OCI-LY1 (cell line): ENCODE measurements around the gene ABCA7.

ENCODE experiments used
- H2AFZ ChIP-seq: fragments of 200-600 bp; sonication (generic), shearing (Covaris generic); 2 replicates; pipeline ENCODE4 v1.6.0; 2014; ENCODE audit warnings: antibody characterized with exemption, mild to moderate bottlenecking, low read length
- H3F3A ChIP-seq: fragments of 200-600 bp; sonication (generic), shearing (Covaris generic); 2 replicates; pipeline ENCODE4 v1.6.0; 2014; ENCODE audit warnings: mild to moderate bottlenecking, antibody characterized with exemption, low read length, moderate library complexity; ENCODE audit not compliant: insufficient read depth
- H3K27ac ChIP-seq: fragments of 200-600 bp; sonication (generic); 2 replicates; pipeline ENCODE4 v1.5.1; 2014; ENCODE audit warnings: low read length, mixed run types, mild to moderate bottlenecking, low read depth; ENCODE audit not compliant: poor library complexity, severe bottlenecking
- H3K27me3 ChIP-seq: fragments of 200-600 bp; sonication (generic); 2 replicates; pipeline ENCODE4 v1.6.0; 2014; ENCODE audit warnings: antibody characterized with exemption, mild to moderate bottlenecking, low read length, moderate library complexity; ENCODE audit not compliant: insufficient read depth
- H3K36me3 ChIP-seq: fragments of 200-600 bp; sonication (generic); 2 replicates; pipeline ENCODE4 v1.6.1; 2014; ENCODE audit warnings: mild to moderate bottlenecking, antibody characterized with exemption, low read length, moderate library complexity, mixed read lengths; ENCODE audit not compliant: insufficient read depth
- H3K4me1 ChIP-seq: fragments of 200-600 bp; sonication (generic); 2 replicates; pipeline ENCODE4 v1.5.1; 2014; ENCODE audit warnings: mild to moderate bottlenecking, low read length, moderate library complexity; ENCODE audit not compliant: insufficient read depth, severe bottlenecking
- H3K4me2 ChIP-seq: fragments of 200-600 bp; sonication (generic), shearing (Covaris generic); 2 replicates; pipeline ENCODE4 v1.6.1; 2014; ENCODE audit warnings: low read length
- H3K4me3 ChIP-seq: fragments of 200-600 bp; sonication (generic); 2 replicates; pipeline ENCODE4 v1.5.1; 2014; ENCODE audit warnings: low read length, low read depth, mild to moderate bottlenecking, mixed read lengths; ENCODE audit not compliant: poor library complexity, severe bottlenecking
- H3K79me2 ChIP-seq: fragments of 200-600 bp; shearing (Covaris generic); 2 replicates; pipeline ENCODE4 v1.6.1; 2016; ENCODE audit warnings: mixed run types, low read length, mixed read lengths; ENCODE audit not compliant: insufficient read depth
- H3K9ac ChIP-seq: fragments of 200-600 bp; sonication (generic), shearing (Covaris generic); 2 replicates; pipeline ENCODE4 v1.6.1; 2014; ENCODE audit warnings: mild to moderate bottlenecking, low read length, mixed read lengths
- H3K9me2 ChIP-seq: fragments of 200-600 bp; sonication (generic), shearing (Covaris generic); 2 replicates; pipeline ENCODE4 v1.6.1; 2014; ENCODE audit warnings: low read depth, mild to moderate bottlenecking, low read length, mixed read lengths
- H3K9me3 ChIP-seq: fragments of 200-600 bp; shearing (Covaris generic); 2 replicates; pipeline ENCODE4 v1.6.1; 2014; ENCODE audit warnings: low read length, mixed read lengths
- H4K20me1 ChIP-seq: fragments of 200-600 bp; sonication (generic), shearing (Covaris generic); 2 replicates; pipeline ENCODE4 v1.6.0; 2016; ENCODE audit warnings: mild to moderate bottlenecking, low read length; ENCODE audit not compliant: insufficient read depth
- EZH2 ChIP-seq: fragments of 200-600 bp; sonication (generic), shearing (Covaris generic); IDR thresholded peaks from 2 replicates; pipeline ENCODE4 v1.8.0; 2017; ENCODE audit warnings: borderline replicate concordance, mixed run types, mild to moderate bottlenecking, antibody characterized with exemption, low read length, moderate library complexity, mixed read lengths
- TF ChIP-seq, protein P1 (sequence below): fragments of 200-600 bp; sonication (generic), shearing (Covaris generic); IDR thresholded peaks from 2 replicates; pipeline ENCODE4 v1.5.1; 2017; ENCODE audit warnings: mild to moderate bottlenecking, antibody characterized with exemption, low read length, moderate library complexity, mixed read lengths

The ABCA7 gene

DNA sequence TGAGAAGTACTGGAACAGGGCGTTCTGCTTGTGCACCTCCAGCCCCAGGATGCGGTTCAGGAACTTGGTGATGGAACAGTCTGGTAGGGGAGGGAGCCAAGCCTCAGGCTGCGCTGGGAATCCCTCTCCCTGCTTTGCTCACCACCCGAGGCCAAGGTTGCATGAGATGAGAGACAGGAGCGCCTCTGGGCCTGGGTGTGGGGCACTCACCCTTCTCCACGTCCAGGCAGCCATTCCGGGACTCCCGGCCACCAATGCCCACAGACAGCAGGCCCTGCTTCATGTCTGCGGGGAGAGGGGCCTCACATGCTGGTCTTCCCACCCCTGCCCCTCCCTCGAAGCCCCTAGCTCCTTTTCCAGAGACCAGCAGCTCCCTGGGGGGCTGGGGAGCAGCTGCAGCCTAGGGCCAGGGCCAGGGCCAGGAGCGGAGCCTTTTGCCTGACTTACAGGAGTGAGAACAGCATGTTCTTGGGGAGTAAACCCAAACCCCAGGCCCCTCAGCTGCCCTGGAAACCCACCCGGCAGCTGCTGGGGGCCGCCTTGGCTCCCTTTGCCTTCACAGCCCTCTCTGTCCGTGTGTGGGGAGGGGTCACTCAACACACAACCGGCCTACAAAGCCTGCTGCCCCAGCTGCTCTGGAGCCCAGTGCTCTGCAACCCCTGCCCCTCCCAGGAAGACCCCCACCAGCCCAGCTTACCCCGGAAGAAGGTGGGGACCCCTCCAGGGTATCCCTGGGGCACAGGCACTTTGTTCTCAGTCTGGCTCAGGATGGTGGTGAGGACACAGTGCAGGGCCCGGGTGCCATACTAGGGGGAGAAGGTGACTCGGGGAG, 71.1 kb downstream of the ABCA7 start:
- Histone ChIP-seq H3F3A (no peaks in the 10 kb centered on the region), H3K27ac (no peak overlapping the region)

DNA sequence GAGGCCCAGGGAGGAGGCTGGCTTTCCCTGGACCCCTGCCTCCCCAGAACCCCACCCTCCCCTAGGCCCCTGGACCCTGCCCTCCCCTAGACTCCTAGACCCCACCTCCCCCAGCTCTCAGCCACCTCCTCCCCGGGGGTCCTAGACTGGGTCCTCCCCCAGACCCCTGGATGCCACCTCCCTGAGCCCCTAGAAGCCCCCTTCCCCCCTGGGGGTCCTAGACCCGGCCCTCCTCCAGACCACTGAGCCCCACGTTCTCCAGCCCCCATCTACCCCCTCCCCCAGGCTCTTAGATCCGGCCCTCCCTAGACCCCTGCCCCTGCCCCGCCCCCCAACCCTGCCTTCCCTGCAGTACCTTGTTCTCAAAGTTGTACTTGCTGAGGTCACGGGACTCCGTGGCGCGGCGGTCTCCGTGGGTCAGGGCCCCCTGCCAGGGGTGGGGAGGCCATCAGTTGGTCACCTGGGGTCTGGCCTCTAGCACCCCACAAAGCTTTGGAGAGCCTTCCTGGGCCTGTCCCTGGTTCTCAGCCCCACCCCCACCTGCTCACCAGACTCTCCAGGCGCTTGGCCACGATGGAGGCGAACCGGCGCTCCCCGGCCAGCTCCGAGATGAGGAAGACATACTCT, 71.8 kb downstream of the ABCA7 start:
- H3F3A ChIP-seq = no peaks in the 10 kb centered on the region
- H3K9me3 ChIP-seq = no peaks in the 10 kb centered on the region
- TF ChIP-seq EZH2 = no peak
- TF ChIP-seq, protein P1, sequence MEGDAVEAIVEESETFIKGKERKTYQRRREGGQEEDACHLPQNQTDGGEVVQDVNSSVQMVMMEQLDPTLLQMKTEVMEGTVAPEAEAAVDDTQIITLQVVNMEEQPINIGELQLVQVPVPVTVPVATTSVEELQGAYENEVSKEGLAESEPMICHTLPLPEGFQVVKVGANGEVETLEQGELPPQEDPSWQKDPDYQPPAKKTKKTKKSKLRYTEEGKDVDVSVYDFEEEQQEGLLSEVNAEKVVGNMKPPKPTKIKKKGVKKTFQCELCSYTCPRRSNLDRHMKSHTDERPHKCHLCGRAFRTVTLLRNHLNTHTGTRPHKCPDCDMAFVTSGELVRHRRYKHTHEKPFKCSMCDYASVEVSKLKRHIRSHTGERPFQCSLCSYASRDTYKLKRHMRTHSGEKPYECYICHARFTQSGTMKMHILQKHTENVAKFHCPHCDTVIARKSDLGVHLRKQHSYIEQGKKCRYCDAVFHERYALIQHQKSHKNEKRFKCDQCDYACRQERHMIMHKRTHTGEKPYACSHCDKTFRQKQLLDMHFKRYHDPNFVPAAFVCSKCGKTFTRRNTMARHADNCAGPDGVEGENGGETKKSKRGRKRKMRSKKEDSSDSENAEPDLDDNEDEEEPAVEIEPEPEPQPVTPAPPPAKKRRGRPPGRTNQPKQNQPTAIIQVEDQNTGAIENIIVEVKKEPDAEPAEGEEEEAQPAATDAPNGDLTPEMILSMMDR = no peak
- peaks cover 12% of the 10 kb centered on the region for H3K4me1 ChIP-seq
- H4K20me1 ChIP-seq = no peaks in the 10 kb centered on the region
- H3K4me3 ChIP-seq = no peak overlapping the region
- H2AFZ ChIP-seq = no peak overlapping the region
- no peaks in the 10 kb centered on the region for H3K79me2 ChIP-seq
- H3K9me2 ChIP-seq = no peaks in the 10 kb centered on the region
- peaks cover 14% of the 10 kb centered on the region for H3K36me3 ChIP-seq
- no peak overlapping the region for H3K27ac ChIP-seq
- no peak overlapping the region for H3K9ac ChIP-seq
- no peak overlapping the region for H3K4me2 ChIP-seq
- H3K27me3 ChIP-seq = no peaks in the 10 kb centered on the region

More for the DNA sequence above, 71.1 kb downstream of the ABCA7 start:
- peaks cover 16% of the 10 kb centered on the region for H3K4me1 ChIP-seq
- H3K36me3 ChIP-seq = peaks cover 13% of the 10 kb centered on the region; the same call in 1 of the 2 replicates
- no peak overlapping the region for H2AFZ ChIP-seq
- no peak overlapping the region for H3K9ac ChIP-seq
- no peak overlapping the region for H3K4me3 ChIP-seq
- no peaks in the 10 kb centered on the region for H3K79me2 ChIP-seq
- H3K9me3 ChIP-seq = no peaks in the 10 kb centered on the region
- TF ChIP-seq, protein P1 = no peak
- no peak for TF ChIP-seq EZH2
- no peak overlapping the region for H3K4me2 ChIP-seq
- H3K9me2 ChIP-seq = no peaks in the 10 kb centered on the region
- H3K27me3 ChIP-seq = no peaks in the 10 kb centered on the region
- H4K20me1 ChIP-seq = no peaks in the 10 kb centered on the region

DNA sequence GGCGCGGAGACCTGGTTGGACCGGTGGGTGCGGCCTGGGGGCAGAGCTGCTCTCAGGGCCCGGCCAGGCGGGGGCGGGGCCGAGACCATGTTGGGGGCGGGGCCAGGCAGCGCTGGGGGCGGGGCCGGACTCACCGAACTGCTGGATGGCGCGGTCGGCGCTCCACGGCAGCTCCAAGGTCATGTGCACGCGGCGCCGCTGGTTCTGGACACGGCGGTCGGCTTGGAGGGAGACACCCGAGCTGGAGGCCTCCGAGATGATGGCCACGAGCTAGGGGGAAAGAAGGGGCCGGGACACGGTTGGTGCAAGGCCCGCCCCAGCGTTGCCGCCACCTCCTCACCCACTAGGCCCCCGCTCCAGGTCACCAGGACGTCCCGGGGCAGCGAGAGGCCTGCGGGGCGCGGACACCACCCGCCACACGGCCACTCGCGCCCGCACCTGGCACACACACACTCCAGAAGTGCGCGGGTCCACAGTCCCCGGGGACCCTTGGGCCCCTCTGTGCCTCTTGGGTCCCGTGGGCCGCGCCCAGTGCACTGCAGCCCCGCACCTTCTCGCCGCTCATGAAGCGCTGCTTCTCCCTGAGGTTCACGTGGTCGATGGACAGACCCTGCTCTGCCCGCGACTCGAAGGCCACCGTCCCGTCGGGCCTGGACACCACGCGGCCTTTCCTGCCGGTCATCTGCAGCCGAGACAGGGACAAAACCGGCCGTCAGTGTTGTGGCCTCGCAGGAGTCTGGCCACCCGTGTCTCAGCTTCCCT, 72.5 kb downstream of the ABCA7 start:
- Histone ChIP-seq H3K36me3 (peaks cover 19% of the 10 kb centered on the region), H2AFZ (no peak overlapping the region), H3K4me2 (no peak overlapping the region), H3K27me3 (no peaks in the 10 kb centered on the region), H3K9ac (no peak overlapping the region), H3F3A (no peaks in the 10 kb centered on the region), H3K9me3 (no peaks in the 10 kb centered on the region), H4K20me1 (no peaks in the 10 kb centered on the region), H3K9me2 (no peaks in the 10 kb centered on the region), H3K4me1 (peaks cover 8% of the 10 kb centered on the region), H3K4me3 (no peak overlapping the region), H3K79me2 (no peaks in the 10 kb centered on the region), H3K27ac (no peak overlapping the region)
- TF ChIP-seq, protein P1 = no peak
- no peak for TF ChIP-seq EZH2
